Activated naive CD4-positive, alpha-beta T cell treated with anti-CD3 and anti-CD28 coated beads, Interleukin-2, amount 50 U/mL, for 72 hours (primary cell): ENCODE measurements around the gene PIM2. TPM values are rescaled to one million over a fixed set of nuclear protein-coding genes. Genes with fewer than 3 reads are reported as not detected.

Source experiments
- total RNA-seq, 2 donors: library from RNA; stranded (reverse); gene quantifications; one replicate each; pipeline ENCODE4 v1.2.3, GENCODE V29; 2022

The PIM2 gene
- total RNA-seq, 2 donors from 2014 or later: 264 to 357 TPM

Other genes starting within 250 kb of the PIM2 start
- gene WAS, start 235.2 kb downstream of the PIM2 start, total RNA-seq: 10 to 100 TPM; 88.9 to 93.0 TPM
- gene SUV39H1, start 222.3 kb downstream of the PIM2 start, total RNA-seq: 10 to 100 TPM; 31.5 to 36.4 TPM
- not detected for gene GLOD5, start 157.3 kb downstream of the PIM2 start, total RNA-seq
- under 1 TPM in 1 of 2 donors, not detected in 1; 0.25 TPM for gene GATA1, start 132.4 kb downstream of the PIM2 start, total RNA-seq
- 100 to 1,000 TPM in 1 of 2 donors, 10 to 100 TPM in 1; 77.0 to 189 TPM for gene HDAC6, start 117.0 kb downstream of the PIM2 start, total RNA-seq
- gene ERAS, start 92.5 kb downstream of the PIM2 start, total RNA-seq: under 1 TPM; 0.23 to 0.31 TPM
- gene PCSK1N, start 83.4 kb downstream of the PIM2 start, total RNA-seq: 1 to 10 TPM; 1.0 to 2.7 TPM
- gene TIMM17B, start 21.3 kb downstream of the PIM2 start, total RNA-seq: 10 to 100 TPM; 61.4 to 86.4 TPM
- gene PQBP1, start 21.1 kb downstream of the PIM2 start, total RNA-seq: 10 to 100 TPM; 77.2 to 79.3 TPM
- gene SLC35A2, start 7.4 kb downstream of the PIM2 start, total RNA-seq: 10 to 100 TPM; 18.3 to 22.2 TPM
- 10 to 100 TPM; 76.8 to 82.4 TPM for gene OTUD5, start 38.6 kb upstream of the PIM2 start, total RNA-seq
- gene KCND1, start 52.8 kb upstream of the PIM2 start, total RNA-seq: 10 to 100 TPM in 1 of 2 donors, 1 to 10 TPM in 1; 4.9 to 15.5 TPM
- 100 to 1,000 TPM in 1 of 2 donors, 10 to 100 TPM in 1; 92.3 to 140 TPM for gene GRIPAP1, start 83.2 kb upstream of the PIM2 start, total RNA-seq
- gene TFE3, start 124.3 kb upstream of the PIM2 start, total RNA-seq: 10 to 100 TPM; 34.8 to 41.8 TPM
- 1 to 10 TPM; 4.5 to 5.7 TPM for gene CCDC120, start 140.0 kb upstream of the PIM2 start, total RNA-seq
- gene PRAF2, start 155.0 kb upstream of the PIM2 start, total RNA-seq: 10 to 100 TPM; 10.9 to 40.9 TPM
- gene WDR45, start 160.9 kb upstream of the PIM2 start, total RNA-seq: 10 to 100 TPM; 24.6 to 57.5 TPM
- gene GPKOW, start 204.7 kb upstream of the PIM2 start, total RNA-seq: 10 to 100 TPM; 15.6 to 24.5 TPM
- 1 to 10 TPM; 1.2 to 3.6 TPM for gene MAGIX, start 243.7 kb upstream of the PIM2 start, total RNA-seq